WTC11 (cell line): ENCODE data around the gene ALDOB. TPM values are rescaled to one million over a fixed set of nuclear protein-coding genes. Genes with fewer than 3 reads are reported as not detected.

ENCODE experiments used
- CREM ChIP-seq: sonication (generic); formaldehyde crosslinking; IDR thresholded peaks from 2 replicates; pipeline ENCODE4 v1.8.1; 2022; ENCODE audit warnings: mild to moderate bottlenecking, missing genetic modification reagents, moderate library complexity
- GTF2I ChIP-seq: fragments of 250-450 bp; sonication (Bioruptor Pico); conservative IDR thresholded peaks from 2 replicates; pipeline ENCODE4 v1.4.0; 2021; ENCODE audit warnings: mild to moderate bottlenecking
- MLX ChIP-seq: sonication (generic); formaldehyde crosslinking; IDR thresholded peaks from 2 replicates; pipeline ENCODE4 v1.8.1; 2023; ENCODE audit warnings: mild to moderate bottlenecking, missing genetic modification reagents, moderate library complexity
- NR3C1 ChIP-seq: sonication (generic); formaldehyde crosslinking; conservative IDR thresholded peaks from 2 replicates; pipeline ENCODE4 v1.8.1; 2023; ENCODE audit warnings: low read depth, mild to moderate bottlenecking, missing genetic modification reagents
- PRRX2 ChIP-seq: fragments of 250-450 bp; sonication (Bioruptor Pico); IDR thresholded peaks from 2 replicates; pipeline ENCODE4 v1.8.0; 2021; ENCODE audit warnings: mild to moderate bottlenecking
- SOX15 ChIP-seq: fragments of 250-450 bp; sonication (Bioruptor Pico); IDR thresholded peaks from 2 replicates; pipeline ENCODE4 v1.9.0; 2021; ENCODE audit warnings: mild to moderate bottlenecking
- total RNA-seq: library from RNA; stranded (reverse); gene quantifications from 3 replicates; pipeline ENCODE4 v1.2.3, GENCODE V29; 2021
- TF ChIP-seq, protein P1 (sequence below): sonication (generic); formaldehyde crosslinking; IDR thresholded peaks from 2 replicates; pipeline ENCODE4 v1.8.0; 2023; ENCODE audit warnings: missing genetic modification reagents, mild to moderate bottlenecking, borderline replicate concordance

ALDOB gene
- total RNA-seq, 1 experiment from 2014 or later, result 0.94 TPM

- TF ChIP-seq CREM (CRISPR knock-in tag) (no peak), MLX (CRISPR knock-in tag) (no peak), NR3C1 (CRISPR knock-in tag) (no peak), SOX15 (CRISPR knock-in tag) (no peak), GTF2I (CRISPR knock-in tag) (no peak), PRRX2 (CRISPR knock-in tag) (no peak)
- TF ChIP-seq, protein P1, sequence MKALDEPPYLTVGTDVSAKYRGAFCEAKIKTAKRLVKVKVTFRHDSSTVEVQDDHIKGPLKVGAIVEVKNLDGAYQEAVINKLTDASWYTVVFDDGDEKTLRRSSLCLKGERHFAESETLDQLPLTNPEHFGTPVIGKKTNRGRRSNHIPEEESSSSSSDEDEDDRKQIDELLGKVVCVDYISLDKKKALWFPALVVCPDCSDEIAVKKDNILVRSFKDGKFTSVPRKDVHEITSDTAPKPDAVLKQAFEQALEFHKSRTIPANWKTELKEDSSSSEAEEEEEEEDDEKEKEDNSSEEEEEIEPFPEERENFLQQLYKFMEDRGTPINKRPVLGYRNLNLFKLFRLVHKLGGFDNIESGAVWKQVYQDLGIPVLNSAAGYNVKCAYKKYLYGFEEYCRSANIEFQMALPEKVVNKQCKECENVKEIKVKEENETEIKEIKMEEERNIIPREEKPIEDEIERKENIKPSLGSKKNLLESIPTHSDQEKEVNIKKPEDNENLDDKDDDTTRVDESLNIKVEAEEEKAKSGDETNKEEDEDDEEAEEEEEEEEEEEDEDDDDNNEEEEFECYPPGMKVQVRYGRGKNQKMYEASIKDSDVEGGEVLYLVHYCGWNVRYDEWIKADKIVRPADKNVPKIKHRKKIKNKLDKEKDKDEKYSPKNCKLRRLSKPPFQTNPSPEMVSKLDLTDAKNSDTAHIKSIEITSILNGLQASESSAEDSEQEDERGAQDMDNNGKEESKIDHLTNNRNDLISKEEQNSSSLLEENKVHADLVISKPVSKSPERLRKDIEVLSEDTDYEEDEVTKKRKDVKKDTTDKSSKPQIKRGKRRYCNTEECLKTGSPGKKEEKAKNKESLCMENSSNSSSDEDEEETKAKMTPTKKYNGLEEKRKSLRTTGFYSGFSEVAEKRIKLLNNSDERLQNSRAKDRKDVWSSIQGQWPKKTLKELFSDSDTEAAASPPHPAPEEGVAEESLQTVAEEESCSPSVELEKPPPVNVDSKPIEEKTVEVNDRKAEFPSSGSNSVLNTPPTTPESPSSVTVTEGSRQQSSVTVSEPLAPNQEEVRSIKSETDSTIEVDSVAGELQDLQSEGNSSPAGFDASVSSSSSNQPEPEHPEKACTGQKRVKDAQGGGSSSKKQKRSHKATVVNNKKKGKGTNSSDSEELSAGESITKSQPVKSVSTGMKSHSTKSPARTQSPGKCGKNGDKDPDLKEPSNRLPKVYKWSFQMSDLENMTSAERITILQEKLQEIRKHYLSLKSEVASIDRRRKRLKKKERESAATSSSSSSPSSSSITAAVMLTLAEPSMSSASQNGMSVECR, result no peak
These were observed 63.8 kb downstream of the ALDOB start (continued) for GRCh38 chr9:101371813-101372212.

Other genes starting within 250 kb of the ALDOB start
- gene BAAT, start 50.8 kb downstream of the ALDOB start, total RNA-seq, result 0.11 to 0.17 TPM (median 0.14 TPM) in 3 replicates
- gene MRPL50, start 37.2 kb downstream of the ALDOB start, total RNA-seq, result 16.6 to 19.6 TPM (median 17.0 TPM) in 3 replicates
- 10.1 to 10.4 TPM (median 10.3 TPM) in 3 replicates for gene ZNF189, start 36.9 kb downstream of the ALDOB start, total RNA-seq
- gene RNF20, start 98.1 kb upstream of the ALDOB start, total RNA-seq, result 46.5 to 52.6 TPM (median 51.8 TPM) in 3 replicates
- not detected in 3 replicates for gene PPP3R2, start 159.2 kb upstream of the ALDOB start, total RNA-seq